Epithelial cell of proximal tubule (primary cell): Measurements from ENCODE around the gene TMEM121B. TPM values are rescaled to one million over a fixed set of nuclear protein-coding genes. Genes with fewer than 3 reads are reported as not detected.
A peak's percentile ranks its signal among the peaks of the same experiment; 100 is the strongest.

Experiments used
- DNase-seq: peaks from one replicate; pipeline ENCODE4 v3.0.0-alpha.2; 2011; ENCODE audit warnings: low read depth
- H3K4me3 ChIP-seq: 2 replicates; pipeline ENCODE4 v1.5.1; 2011; ENCODE audit warnings: low read depth, mild to moderate bottlenecking, low read length
- total RNA-seq: library from RNA; depleted of rRNA; stranded (reverse); fragments of >200 nt; gene quantifications from 2 replicates; pipeline ENCODE4 v1.2.3, GENCODE V29; 2015
- TF ChIP-seq, protein P1 (sequence below): conservative IDR thresholded peaks from 2 replicates; pipeline ENCODE4 v1.5.1; 2012; ENCODE audit warnings: low read depth, mild to moderate bottlenecking, low read length

The TMEM121B gene
- total RNA-seq, 1 donor from 2014 or later, result 0.06 TPM

DNA sequence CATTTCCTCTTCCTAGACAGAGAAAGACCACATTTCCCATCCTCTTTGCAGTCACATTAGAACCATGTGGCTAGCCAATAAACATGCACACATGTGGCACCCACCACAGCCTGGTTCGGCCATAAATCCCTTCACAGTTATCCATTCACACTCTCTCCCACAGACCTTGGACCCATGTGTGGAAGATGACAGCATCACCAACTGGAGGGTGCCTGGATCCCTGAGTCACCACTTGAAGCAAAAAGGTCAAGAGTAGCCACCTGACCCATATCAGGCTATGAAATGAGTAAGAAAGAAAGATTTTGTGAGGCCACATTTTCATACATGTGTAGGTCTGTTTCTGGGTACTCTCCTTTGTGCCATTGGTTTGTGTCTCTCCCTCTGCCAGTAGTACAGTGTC lies 9.0 kb upstream of the TMEM121B start:
- TF ChIP-seq, protein P1, sequence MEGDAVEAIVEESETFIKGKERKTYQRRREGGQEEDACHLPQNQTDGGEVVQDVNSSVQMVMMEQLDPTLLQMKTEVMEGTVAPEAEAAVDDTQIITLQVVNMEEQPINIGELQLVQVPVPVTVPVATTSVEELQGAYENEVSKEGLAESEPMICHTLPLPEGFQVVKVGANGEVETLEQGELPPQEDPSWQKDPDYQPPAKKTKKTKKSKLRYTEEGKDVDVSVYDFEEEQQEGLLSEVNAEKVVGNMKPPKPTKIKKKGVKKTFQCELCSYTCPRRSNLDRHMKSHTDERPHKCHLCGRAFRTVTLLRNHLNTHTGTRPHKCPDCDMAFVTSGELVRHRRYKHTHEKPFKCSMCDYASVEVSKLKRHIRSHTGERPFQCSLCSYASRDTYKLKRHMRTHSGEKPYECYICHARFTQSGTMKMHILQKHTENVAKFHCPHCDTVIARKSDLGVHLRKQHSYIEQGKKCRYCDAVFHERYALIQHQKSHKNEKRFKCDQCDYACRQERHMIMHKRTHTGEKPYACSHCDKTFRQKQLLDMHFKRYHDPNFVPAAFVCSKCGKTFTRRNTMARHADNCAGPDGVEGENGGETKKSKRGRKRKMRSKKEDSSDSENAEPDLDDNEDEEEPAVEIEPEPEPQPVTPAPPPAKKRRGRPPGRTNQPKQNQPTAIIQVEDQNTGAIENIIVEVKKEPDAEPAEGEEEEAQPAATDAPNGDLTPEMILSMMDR, result no peak

DNA sequence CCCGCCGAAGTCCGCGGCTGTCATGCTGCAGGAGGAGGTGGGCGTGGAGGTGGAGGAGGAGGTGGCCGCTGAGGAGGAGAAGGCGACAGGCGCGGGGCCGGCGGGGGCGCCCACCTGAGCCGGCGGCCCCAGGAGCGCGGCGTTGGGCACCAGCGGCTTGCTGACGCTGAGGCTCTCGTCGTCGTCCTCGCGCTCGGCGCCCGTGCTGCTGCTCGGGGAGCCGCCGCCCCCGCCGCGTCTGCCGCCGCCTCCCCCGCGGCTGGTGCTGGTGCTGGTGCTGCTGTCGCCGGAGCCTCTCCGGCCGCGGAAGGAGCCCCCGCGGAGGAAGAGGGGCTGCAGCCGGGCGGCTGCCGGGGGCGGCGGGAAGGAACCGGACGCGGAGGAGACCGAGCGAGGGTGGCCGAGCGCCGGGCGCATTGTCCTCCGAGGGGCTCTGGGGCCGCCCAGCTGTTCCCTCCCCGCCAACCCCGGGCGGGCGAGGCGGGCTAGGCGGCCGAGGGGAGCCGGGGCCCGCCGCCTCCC lies 388 bp downstream of the TMEM121B start:
- DNase-seq, result no peak
- H3K4me3 ChIP-seq, result peak overlapping the region; percentile 48
- TF ChIP-seq, protein P1, result no peak

More for the DNA sequence above, 9.0 kb upstream of the TMEM121B start:
- H3K4me3 ChIP-seq, result no peak overlapping the region
- DNase-seq, result no peak

DNA sequence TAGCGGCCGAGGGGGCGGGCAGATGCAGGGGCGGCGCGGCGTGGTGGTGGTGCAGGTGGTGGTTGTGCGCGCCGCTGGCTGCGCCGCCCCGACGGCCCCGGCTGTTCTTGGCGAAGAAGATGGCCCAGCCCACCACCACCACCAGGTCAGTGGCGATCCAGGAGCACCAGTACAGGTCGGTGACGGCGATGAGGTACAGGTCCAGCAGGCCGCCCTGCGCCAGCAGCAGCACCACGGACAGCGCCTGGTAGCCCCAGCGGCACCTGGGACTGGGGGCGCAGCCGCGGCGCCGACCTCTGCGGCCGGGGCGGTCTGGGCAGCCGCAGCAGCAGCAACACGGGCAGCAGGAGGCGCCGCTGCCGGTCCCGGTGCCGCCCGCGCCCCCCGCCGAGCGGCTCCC lies 879 bp downstream of the TMEM121B start:
- no peak for DNase-seq
- H3K4me3 ChIP-seq, result no peak overlapping the region
- TF ChIP-seq, protein P1, result no peak

DNA sequence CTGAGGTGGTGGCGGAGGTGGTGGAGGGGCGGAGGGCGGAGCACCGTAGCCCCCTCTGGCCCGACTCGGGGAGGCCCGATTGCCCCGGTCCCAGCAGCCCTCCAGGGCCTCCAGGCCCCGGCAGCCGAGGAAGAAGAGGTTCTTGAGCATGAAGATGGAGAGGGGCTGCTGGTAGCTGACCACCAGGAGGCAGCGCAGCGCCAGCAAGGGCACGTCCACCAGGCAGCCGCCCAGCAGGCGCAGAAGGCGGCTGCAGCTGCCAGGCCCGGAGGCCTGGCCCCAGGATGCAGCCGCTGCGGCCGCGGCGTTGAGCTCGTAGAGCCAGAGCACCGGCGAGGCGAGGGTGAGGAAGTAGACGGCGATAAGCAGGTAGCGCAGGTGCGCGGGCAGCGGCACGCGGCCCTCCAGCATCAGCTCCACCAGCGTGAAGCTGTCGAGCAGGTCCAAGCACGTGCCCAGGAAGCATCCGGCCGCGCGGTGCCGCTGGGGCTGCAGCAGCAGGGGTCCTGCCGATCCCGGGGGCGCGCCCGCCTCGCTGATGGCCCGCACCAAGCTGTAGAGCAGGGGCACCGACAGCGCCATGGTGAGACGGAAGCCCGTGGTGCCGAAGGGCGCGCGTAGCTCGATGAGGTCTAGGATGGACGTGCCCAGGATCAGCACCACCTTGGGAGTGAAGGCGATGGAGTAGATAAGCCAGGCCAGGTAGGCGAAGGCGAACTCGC lies 1.5 kb downstream of the TMEM121B start:
- no peak for DNase-seq
- no peak overlapping the region for H3K4me3 ChIP-seq
- TF ChIP-seq, protein P1, result peak; percentile 29

DNA sequence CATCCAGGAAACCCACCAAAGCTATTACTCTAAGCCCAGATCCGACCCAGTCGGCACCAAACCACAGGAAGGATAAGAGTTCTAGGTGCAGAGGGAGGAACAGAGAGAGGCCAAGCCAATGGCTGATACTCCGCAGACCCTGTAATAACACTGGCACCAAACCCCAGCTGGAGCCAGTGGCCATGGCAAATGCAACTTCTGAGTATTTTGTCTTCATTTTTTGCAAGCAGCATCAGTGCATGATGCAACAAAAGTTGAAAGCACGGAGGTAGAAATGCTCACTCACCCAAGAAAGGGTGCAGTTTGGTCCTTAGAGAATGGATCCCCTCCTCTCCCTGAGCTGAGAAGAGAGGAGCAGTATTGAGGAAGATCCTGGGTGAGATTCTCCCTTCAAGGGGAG lies 2.8 kb downstream of the TMEM121B start:
- TF ChIP-seq, protein P1, result no peak
- no peak for DNase-seq

DNA sequence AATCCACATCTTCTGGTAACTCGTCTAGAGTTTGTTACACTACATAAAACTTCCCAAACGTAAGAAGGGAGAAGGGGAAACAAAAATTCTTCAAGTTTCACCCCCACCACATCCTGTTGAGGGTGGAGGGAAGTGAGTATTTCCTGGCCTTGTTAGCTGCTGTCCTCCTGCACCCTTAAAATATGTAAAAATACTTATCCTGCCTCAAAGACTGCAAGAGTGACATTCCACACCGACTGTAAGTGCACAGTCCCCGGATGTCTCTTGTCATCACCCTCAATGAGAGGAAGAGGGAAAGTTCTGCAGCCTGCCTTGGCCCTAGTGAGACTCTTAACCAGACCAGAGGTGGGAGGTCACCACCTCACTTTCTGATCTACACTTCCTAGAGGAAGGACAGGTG lies 3.3 kb downstream of the TMEM121B start:
- H3K4me3 ChIP-seq, result no peak overlapping the region
- TF ChIP-seq, protein P1, result no peak
- DNase-seq, result no peak

More for the DNA sequence above, 2.8 kb downstream of the TMEM121B start:
- H3K4me3 ChIP-seq, result no peak overlapping the region

DNA sequence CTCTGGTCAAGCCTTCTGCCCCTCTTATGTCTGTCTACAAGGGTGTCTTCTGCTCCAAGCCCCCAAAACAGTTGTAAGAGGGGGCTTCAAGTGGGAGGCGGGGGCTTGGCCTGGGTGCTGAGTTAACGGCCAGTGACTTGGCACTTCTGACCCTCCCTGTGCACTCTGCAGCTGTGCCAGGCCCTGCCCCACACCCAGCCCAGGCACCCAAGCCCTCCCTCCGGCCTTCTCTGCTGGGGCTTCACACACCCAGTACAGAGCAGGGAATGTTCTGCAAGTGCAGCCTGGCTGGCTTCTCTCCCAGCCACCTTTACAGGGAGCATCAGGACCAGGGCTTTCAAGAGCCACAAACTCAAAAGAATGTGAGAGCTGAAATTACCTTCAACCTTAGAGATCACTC lies 3.8 kb downstream of the TMEM121B start:
- no peak for DNase-seq
- TF ChIP-seq, protein P1, result no peak
- H3K4me3 ChIP-seq, result no peak overlapping the region
